Naive thymus-derived CD8-positive, alpha-beta T cell (primary cell): ENCODE measurements around the gene EMX2. TPM values are rescaled to one million over a fixed set of nuclear protein-coding genes. Genes with fewer than 3 reads are reported as not detected.

Experiments
- ATAC-seq, 2 donors: fragments of 150-1000 bp; cut with Tn5 transposase in 1 of 2; sonication (Bioruptor Pico), chemical (Tn5 transposase) in 1 of 2; 1 replicate in 1 of 2; 2 replicates in 1 of 2; pipeline ENCODE4 v1.10.0; 2021; ENCODE audit warnings: mild to moderate bottlenecking in 2 of 2, moderate library complexity in 2 of 2
- POLR2A ChIA-PET: fragments of 350-600 bp; sonication (Branson Sonifier 250); formaldehyde crosslinking; loops from one replicate; lab custom pipeline; 2021; ENCODE audit warnings: antibody characterized with exemption; lab: Charles Lee
- DNase-seq, 10 donors: peaks; one replicate each; pipeline versions ENCODE4 v3.0.0 to v3.0.0-alpha.2; 2020 to 2022
- H3K27ac Mint-ChIP-seq, 10 donors: one replicate each; pipeline ENCODE4 v1.8.0; 2020 to 2022; ENCODE audit warnings: mild to moderate bottlenecking in 10 of 10, mixed read lengths in 10 of 10, moderate library complexity in 4 of 10, inconsistent platforms in 1 of 10
- H3K27me3 Mint-ChIP-seq, 5 donors: one replicate each; pipeline ENCODE4 v1.8.0; 2021 to 2022; ENCODE audit warnings: mixed read lengths in 5 of 5
- H3K36me3 Mint-ChIP-seq, 3 donors: one replicate each; pipeline ENCODE4 v1.8.0; 2020 to 2022; ENCODE audit warnings: mixed read lengths in 3 of 3, mild to moderate bottlenecking in 2 of 3, inconsistent platforms in 1 of 3
- H3K4me1 Mint-ChIP-seq, 4 donors: one replicate each; pipeline ENCODE4 v1.8.0; 2021 to 2022; ENCODE audit warnings: mixed read lengths in 4 of 4
- H3K4me3 Mint-ChIP-seq, 10 donors: one replicate each; pipeline ENCODE4 v1.8.0; 2020 to 2022; ENCODE audit warnings: mild to moderate bottlenecking in 10 of 10, mixed read lengths in 10 of 10, moderate library complexity in 6 of 10, inconsistent platforms in 1 of 10
- H3K9me3 Mint-ChIP-seq, 9 donors: one replicate each; pipeline ENCODE4 v1.8.0; 2020 to 2022; ENCODE audit warnings: mixed read lengths in 9 of 9, mild to moderate bottlenecking in 3 of 9, inconsistent platforms in 1 of 9, moderate library complexity in 1 of 9
- polyA plus RNA-seq, 3 donors: library from polyadenylated mRNA; unstranded; fragments of 300-500 nt; fragmentation: Illumina TruSeq; gene quantifications; one replicate each; pipeline ENCODE4 v1.2.3, GENCODE V29; 2021
- total RNA-seq, 8 experiments: library from RNA in 2 of 8; stranded (reverse) in 2 of 8; gene quantifications; one replicate each; pipeline ENCODE4 v1.2.3 and lab custom pipeline; 2021 to 2026

EMX2 gene
- total and polyA plus RNA-seq, 5 experiments from 2014 or later: not detected

DNA sequence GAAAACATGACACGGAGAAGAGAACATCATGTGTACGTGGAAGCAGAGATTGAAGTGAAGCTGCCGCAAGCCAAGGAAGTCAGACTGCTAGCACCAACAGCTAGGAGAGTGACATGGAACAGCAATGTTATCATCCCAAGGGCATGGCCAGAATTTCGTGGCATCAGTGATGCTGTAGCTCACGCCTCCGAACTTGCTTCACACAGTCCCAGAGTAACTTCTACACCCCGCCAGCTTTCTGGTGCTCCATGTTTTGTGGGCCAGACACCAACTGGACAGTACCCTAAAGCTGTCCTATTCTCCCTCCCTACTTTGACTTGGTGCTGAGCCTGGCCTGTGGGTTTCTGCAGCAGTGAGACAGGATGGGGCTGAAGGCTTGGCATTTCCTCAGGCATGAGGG is 33.0 kb upstream of the EMX2 start:
- H3K4me1 Mint-ChIP-seq: no peaks in the 10 kb centered on the region
- ATAC-seq (no peak), DNase-seq (no peak)
- H3K27ac Mint-ChIP-seq: no peak overlapping the region
- H3K4me3 Mint-ChIP-seq: no peak overlapping the region
- peaks cover 3 to 46% (median 24%) of the 10 kb centered on the region in 5 donors for H3K27me3 Mint-ChIP-seq
- POLR2A ChIA-PET: no interaction called here
- H3K36me3 Mint-ChIP-seq: no peaks in the 10 kb centered on the region
- H3K9me3 Mint-ChIP-seq: peaks cover 0 to 1% (median 0%) of the 10 kb centered on the region in 9 donors

- no peak overlapping the region for H3K27ac Mint-ChIP-seq
- no peaks in the 10 kb centered on the region for H3K36me3 Mint-ChIP-seq
- POLR2A ChIA-PET: no interaction called here
- H3K4me1 Mint-ChIP-seq: no peaks in the 10 kb centered on the region
- peaks cover 0 to 2% (median 0%) of the 10 kb centered on the region in 9 donors for H3K9me3 Mint-ChIP-seq
- H3K4me3 Mint-ChIP-seq: peak overlapping the region in 1 of 10 donors; percentile 58
- DNase-seq (no peak), ATAC-seq (no peak)
- peaks cover 8 to 45% (median 28%) of the 10 kb centered on the region in 5 donors for H3K27me3 Mint-ChIP-seq
Observed at GRCh38 chr10:117511601-117512390, 30.8 kb upstream of the EMX2 start.

GRCh38 chr10:117514971-117515370 is 27.6 kb upstream of the EMX2 start:
- no peak for DNase-seq
- no peak for ATAC-seq
- Mint-ChIP-seq H3K4me1 (no peaks in the 10 kb centered on the region), H3K9me3 (peaks cover 0 to 2% (median 0%) of the 10 kb centered on the region in 9 donors), H3K4me3 (no peak overlapping the region), H3K27ac (no peak overlapping the region), H3K27me3 (peaks cover 15 to 56% (median 38%) of the 10 kb centered on the region in 5 donors), H3K36me3 (peaks cover 0 to 1% (median 0%) of the 10 kb centered on the region in 3 donors)
- POLR2A ChIA-PET: no interaction called here

DNA sequence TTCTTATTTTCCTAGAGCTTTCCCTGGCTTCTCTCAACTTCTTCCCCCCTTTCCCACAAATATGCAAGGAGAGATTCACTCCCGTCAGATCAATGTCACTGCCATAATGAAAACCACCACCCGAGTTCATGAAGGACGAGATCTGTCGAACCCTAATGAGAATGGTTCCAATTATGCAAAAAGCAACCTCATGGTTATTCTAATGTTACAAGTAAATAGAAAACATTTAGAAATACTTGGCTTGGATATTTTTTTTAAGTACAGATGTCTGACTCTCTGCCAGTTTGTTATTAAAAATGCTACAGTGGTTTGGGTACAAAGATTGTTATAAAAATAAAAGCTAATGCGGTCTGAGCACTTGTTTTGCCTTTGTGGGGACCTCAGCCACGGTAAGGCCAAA is 25.9 kb upstream of the EMX2 start:
- DNase-seq (no peak), ATAC-seq (no peak)
- Mint-ChIP-seq H3K4me1 (no peaks in the 10 kb centered on the region), H3K27me3 (peaks cover 17 to 55% (median 34%) of the 10 kb centered on the region in 5 donors), H3K36me3 (peaks cover 0 to 1% (median 0%) of the 10 kb centered on the region in 3 donors), H3K27ac (no peak overlapping the region), H3K9me3 (peaks cover 0 to 2% (median 0%) of the 10 kb centered on the region in 9 donors), H3K4me3 (no peak overlapping the region)
- POLR2A ChIA-PET: no interaction called here

DNA sequence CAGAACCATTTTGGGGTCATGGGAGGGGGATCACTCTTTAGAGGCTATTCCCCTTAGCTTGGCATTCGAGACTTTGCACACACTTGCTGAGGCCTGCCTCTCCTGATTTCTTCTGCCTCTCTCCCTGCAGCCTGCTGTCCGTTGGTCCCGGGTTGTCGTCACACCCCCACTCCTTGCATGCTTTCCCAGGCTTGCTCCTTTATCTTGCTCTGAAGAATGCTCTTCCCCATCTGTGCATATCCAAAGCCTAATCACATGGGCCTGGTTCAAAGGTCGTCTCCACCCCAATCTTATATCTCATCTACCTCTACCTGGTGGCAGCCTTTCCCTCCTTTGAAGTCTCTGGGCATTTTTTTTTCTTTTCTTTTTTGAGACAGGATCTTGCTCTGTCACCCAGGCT is 24.3 kb upstream of the EMX2 start:
- Mint-ChIP-seq H3K4me3 (no peak overlapping the region), H3K9me3 (peaks cover 0 to 2% (median 0%) of the 10 kb centered on the region in 9 donors), H3K36me3 (peaks cover 0 to 1% (median 0%) of the 10 kb centered on the region in 3 donors), H3K27ac (peak overlapping the region in 1 of 10 donors; percentile 40), H3K27me3 (peaks cover 17 to 46% (median 30%) of the 10 kb centered on the region in 5 donors), H3K4me1 (no peaks in the 10 kb centered on the region)
- no peak for ATAC-seq
- POLR2A ChIA-PET: no interaction called here
- DNase-seq: no peak

- Mint-ChIP-seq H3K4me3 (no peak overlapping the region), H3K4me1 (no peaks in the 10 kb centered on the region), H3K9me3 (peaks cover 0 to 2% (median 0%) of the 10 kb centered on the region in 9 donors), H3K27me3 (peaks cover 21 to 46% (median 25%) of the 10 kb centered on the region in 5 donors), H3K36me3 (peaks cover 0 to 1% (median 0%) of the 10 kb centered on the region in 3 donors), H3K27ac (no peak overlapping the region)
- ATAC-seq (no peak), DNase-seq (no peak)
- POLR2A ChIA-PET: no interaction called here
Observed at GRCh38 chr10:117519286-117519685, 23.3 kb upstream of the EMX2 start.

DNA sequence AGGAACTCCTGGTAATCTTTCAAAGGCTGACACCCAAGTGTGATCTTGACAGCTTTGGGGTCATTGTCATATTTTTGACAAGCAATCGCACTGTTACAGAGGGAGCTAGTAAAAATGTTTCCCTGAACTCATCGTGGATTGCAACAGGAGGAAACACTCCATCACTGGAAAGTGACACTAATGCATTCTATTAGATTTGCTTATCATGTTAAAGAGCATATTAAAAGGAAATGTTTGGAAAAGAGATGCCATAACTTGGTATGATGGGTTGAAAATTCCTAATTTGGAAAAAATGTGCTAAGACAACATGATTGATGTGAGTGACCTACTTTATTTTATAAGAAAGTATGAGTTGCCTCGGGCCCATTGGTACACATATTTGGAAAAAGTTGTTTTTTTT is 22.7 kb upstream of the EMX2 start:
- POLR2A ChIA-PET: no interaction called here
- Mint-ChIP-seq H3K4me3 (no peak overlapping the region), H3K27ac (no peak overlapping the region), H3K4me1 (no peaks in the 10 kb centered on the region), H3K36me3 (peaks cover 0 to 1% (median 0%) of the 10 kb centered on the region in 3 donors), H3K9me3 (no peaks in the 10 kb centered on the region), H3K27me3 (peaks cover 22 to 52% (median 30%) of the 10 kb centered on the region in 5 donors)
- ATAC-seq (no peak), DNase-seq (no peak)

DNA sequence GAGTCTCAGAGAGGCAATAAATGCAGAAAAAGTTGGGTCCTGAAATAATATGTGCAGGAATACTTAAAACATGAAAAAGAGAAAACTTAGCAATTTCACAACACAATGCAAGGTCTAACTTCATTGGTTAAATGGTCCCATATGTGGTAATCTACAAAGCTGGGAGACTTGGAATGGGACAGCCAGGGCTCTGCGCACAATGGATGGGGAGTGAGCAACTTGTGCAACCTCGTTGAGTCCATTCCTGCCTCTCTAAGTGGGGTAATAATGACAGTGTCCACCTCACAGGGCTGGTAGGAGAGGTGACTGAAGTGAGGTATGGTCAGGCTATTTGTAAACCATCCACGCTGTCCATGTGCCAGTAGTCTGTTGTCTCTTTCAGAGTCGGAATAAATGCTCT is 11.8 kb upstream of the EMX2 start:
- peaks cover 0 to 6% (median 0%) of the 10 kb centered on the region in 3 donors for H3K36me3 Mint-ChIP-seq
- H3K27ac Mint-ChIP-seq: no peak overlapping the region
- POLR2A ChIA-PET: no interaction called here
- peaks cover 38 to 85% (median 57%) of the 10 kb centered on the region in 5 donors for H3K27me3 Mint-ChIP-seq
- no peak for DNase-seq
- no peak for ATAC-seq
- H3K4me1 Mint-ChIP-seq: peaks cover 0 to 15% (median 7%) of the 10 kb centered on the region in 4 donors
- H3K9me3 Mint-ChIP-seq: peaks cover 0 to 2% (median 0%) of the 10 kb centered on the region in 9 donors
- H3K4me3 Mint-ChIP-seq: no peak overlapping the region

- DNase-seq: no peak
- Mint-ChIP-seq H3K36me3 (peaks cover 0 to 6% (median 0%) of the 10 kb centered on the region in 3 donors), H3K27me3 (peaks cover 36 to 87% (median 59%) of the 10 kb centered on the region in 5 donors), H3K4me3 (no peak overlapping the region), H3K4me1 (peaks cover 0 to 15% (median 8%) of the 10 kb centered on the region in 4 donors), H3K9me3 (peaks cover 0 to 2% (median 0%) of the 10 kb centered on the region in 9 donors), H3K27ac (no peak overlapping the region)
- ATAC-seq: no peak
- POLR2A ChIA-PET: no interaction called here
Observed at GRCh38 chr10:117531371-117532002, 11.1 kb upstream of the EMX2 start.

DNA sequence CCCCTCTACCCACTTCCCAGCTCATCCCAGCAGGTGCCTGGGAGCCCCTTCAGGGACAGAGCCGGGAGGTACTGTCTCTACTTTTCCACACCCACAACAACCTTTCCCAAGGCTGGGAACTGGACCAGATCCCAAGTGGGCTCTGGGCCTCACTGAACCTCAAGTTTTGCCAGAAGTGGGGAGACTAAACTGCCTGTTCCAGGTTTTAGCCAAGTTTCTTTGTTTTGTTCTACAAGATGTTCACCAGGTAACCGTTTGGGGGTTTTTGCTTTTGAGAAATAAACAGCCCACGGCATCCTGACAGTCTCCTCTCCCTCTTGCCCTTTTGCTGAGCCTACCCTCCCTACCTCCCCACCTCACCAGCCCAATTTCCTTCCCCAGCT is 10.6 kb upstream of the EMX2 start:
- Mint-ChIP-seq H3K4me1 (peaks cover 0 to 15% (median 10%) of the 10 kb centered on the region in 4 donors), H3K4me3 (no peak overlapping the region), H3K27ac (no peak overlapping the region), H3K27me3 (peaks cover 38 to 92% (median 62%) of the 10 kb centered on the region in 5 donors), H3K36me3 (peaks cover 0 to 6% (median 0%) of the 10 kb centered on the region in 3 donors), H3K9me3 (peaks cover 0 to 2% (median 0%) of the 10 kb centered on the region in 9 donors)
- ATAC-seq (no peak), DNase-seq (no peak)
- POLR2A ChIA-PET: no interaction called here

DNA sequence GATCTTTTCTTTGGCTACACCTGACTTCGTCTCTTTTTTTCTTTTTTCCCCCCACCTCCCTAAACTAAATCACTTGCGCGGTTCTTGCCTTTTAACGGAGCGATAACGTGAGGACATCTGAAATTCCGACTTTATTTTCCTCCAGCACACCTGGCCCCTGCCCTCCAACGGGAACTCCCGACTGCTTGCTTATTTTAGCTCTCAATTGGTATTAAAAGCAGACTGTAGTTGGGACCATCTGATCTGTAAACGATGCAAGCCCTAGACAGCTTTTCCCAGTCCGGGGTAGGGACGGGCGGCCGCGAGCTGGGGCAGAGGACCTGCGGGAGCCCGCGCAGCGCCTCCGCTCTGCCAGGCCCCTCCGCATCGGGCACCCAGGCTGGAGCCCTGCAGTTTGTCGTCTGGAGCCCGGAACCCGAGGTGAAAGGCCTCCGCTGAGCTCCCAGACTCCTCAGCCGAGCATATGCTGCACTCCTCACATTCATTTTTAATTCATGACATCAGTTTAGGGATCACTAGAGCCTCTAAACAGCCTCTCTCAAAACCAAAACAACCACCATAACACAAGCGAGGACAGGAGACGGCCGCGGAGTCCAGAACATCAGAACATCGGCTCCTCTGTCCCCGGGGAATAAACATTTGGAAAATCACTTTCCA is 10.0 kb upstream of the EMX2 start:
- peaks cover 38 to 89% (median 62%) of the 10 kb centered on the region in 5 donors for H3K27me3 Mint-ChIP-seq
- POLR2A ChIA-PET: no interaction called here
- no peak for ATAC-seq

GRCh38 chr10:117533507-117534281 is 8.9 kb upstream of the EMX2 start:
- H3K4me3 Mint-ChIP-seq: peak overlapping the region in 2 of 10 donors; percentile 24 to 26

More for the DNA sequence above, 10.0 kb upstream of the EMX2 start:
- Mint-ChIP-seq H3K9me3 (peaks cover 0 to 2% (median 0%) of the 10 kb centered on the region in 9 donors), H3K27ac (no peak overlapping the region), H3K4me3 (no peak overlapping the region), H3K4me1 (peaks cover 0 to 15% (median 10%) of the 10 kb centered on the region in 4 donors), H3K36me3 (peaks cover 0 to 6% (median 0%) of the 10 kb centered on the region in 3 donors)
- no peak for DNase-seq

More at GRCh38 chr10:117533507-117534281, 8.9 kb upstream of the EMX2 start:
- peaks cover 0 to 2% (median 0%) of the 10 kb centered on the region in 9 donors for H3K9me3 Mint-ChIP-seq
- peaks cover 31 to 87% (median 64%) of the 10 kb centered on the region in 5 donors for H3K27me3 Mint-ChIP-seq
- peaks cover 0 to 6% (median 0%) of the 10 kb centered on the region in 3 donors for H3K36me3 Mint-ChIP-seq
- no peak for DNase-seq
- H3K4me1 Mint-ChIP-seq: peaks cover 0 to 16% (median 11%) of the 10 kb centered on the region in 4 donors
- POLR2A ChIA-PET: no interaction called here
- no peak overlapping the region for H3K27ac Mint-ChIP-seq
- ATAC-seq: no peak
